ENCODE data around the gene CCDC142. TPM values are rescaled to one million over a fixed set of nuclear protein-coding genes. Genes with fewer than 3 reads are reported as not detected.
"Not testable (repeated sequence)": the region's sequence is repeated elsewhere in the genome, so short reads cannot be mapped to it uniquely, and the experiment has no call there.

The CCDC142 gene
- total RNA-seq, 1 donor from 2014 or later: 9.5 TPM

DNA sequence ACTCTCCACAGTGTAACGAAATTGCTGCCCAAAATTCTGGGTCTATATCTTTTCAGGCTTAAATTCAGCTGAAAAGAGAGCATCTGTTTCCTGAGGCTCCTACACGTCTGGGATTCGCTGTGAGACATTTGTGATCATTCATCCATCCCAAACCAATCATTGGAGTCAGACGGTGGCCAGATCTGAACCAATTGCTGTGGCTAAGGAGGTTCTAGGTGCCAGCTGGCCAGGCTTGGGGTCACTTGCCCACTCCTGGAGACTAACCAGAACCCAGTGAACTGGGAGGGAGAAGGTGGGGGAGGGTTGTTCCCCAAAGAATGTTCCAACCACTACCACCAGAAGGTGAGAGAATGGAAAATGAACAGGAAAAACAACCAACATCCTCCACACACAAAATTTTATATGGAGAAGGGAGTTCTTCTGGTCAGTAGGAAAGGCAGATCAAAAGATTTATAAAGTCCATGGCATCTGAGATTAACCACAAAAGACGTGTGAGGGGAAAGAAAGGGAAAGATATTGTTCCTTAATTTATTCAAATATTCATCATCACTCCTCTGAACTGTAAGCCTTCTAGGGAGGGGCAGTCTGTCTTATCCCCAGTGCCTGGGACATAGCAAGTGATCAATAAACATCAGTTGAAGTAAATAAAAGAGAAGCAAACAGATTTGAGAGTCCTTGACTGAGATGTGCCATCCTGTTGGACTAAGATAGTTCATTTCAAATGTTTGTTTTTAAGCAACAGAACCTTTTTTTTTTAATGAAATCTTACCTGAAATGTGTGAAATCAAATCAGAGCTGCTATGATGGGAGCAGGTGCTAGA, 38.1 kb downstream of the CCDC142 start:
- TF ChIP-seq, protein P1, sequence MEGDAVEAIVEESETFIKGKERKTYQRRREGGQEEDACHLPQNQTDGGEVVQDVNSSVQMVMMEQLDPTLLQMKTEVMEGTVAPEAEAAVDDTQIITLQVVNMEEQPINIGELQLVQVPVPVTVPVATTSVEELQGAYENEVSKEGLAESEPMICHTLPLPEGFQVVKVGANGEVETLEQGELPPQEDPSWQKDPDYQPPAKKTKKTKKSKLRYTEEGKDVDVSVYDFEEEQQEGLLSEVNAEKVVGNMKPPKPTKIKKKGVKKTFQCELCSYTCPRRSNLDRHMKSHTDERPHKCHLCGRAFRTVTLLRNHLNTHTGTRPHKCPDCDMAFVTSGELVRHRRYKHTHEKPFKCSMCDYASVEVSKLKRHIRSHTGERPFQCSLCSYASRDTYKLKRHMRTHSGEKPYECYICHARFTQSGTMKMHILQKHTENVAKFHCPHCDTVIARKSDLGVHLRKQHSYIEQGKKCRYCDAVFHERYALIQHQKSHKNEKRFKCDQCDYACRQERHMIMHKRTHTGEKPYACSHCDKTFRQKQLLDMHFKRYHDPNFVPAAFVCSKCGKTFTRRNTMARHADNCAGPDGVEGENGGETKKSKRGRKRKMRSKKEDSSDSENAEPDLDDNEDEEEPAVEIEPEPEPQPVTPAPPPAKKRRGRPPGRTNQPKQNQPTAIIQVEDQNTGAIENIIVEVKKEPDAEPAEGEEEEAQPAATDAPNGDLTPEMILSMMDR (IDR thresholded peaks at IDR 0.05; ENCODE audit: insufficient read depth, low read length, poor library complexity, severe bottlenecking): no peak
- H3K36me3 ChIP-seq (ENCODE audit: control insufficient read depth, insufficient read depth, low read length): no peaks in the 10 kb centered on the region
- no peak for DNase-seq (ENCODE audit: low read depth)
- no peak overlapping the region for H3K4me3 ChIP-seq (ENCODE audit: low read depth, low read length)
- no peaks in the 10 kb centered on the region for H3K27me3 ChIP-seq (ENCODE audit: control insufficient read depth, insufficient read depth, low read length)

DNA sequence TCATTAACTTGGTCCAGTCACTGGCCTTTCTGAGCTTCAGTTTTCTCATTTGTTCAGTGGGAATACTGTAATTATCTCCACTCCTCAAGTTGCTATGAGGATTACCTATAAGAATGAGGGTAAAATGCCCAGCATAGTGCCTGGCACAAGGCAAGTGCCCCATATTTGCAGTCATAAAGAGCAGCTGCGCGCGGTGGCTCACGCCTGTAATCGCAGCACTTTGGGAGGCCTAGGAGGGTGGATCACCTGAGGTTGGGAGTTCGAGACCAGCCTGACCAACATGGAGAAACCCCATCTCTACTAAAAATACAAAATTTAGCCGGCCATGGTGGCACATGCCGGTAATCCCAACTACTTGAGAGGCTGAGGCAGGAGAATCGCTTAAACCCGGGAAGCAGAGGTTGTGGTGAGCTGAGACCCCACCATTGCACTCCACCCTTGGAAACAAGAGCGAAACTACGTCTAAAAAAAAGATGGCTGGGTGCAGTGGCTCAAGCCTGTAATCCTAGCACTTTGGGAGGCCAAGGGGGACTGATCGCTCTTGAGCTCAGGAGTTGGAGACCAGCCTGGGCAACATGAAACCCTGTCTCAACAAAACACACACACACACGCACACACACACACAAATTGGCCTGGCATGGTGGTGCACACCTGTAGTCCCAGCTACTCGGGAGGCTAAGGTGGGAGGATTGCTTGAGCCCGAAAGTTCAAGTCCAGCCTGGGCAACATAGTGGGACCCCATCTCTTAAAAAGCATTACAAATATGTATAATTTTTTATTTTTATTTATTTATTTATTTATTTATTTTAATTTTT, 40.1 kb downstream of the CCDC142 start:
- not testable (repeated sequence) for H3K27me3 ChIP-seq (ENCODE audit: control insufficient read depth, insufficient read depth, low read length); DNase-seq (ENCODE audit: low read depth); H3K36me3 ChIP-seq (ENCODE audit: control insufficient read depth, insufficient read depth, low read length)
- peak overlapping the region; percentile 72 for H3K4me3 ChIP-seq (ENCODE audit: low read depth, low read length)

DNA sequence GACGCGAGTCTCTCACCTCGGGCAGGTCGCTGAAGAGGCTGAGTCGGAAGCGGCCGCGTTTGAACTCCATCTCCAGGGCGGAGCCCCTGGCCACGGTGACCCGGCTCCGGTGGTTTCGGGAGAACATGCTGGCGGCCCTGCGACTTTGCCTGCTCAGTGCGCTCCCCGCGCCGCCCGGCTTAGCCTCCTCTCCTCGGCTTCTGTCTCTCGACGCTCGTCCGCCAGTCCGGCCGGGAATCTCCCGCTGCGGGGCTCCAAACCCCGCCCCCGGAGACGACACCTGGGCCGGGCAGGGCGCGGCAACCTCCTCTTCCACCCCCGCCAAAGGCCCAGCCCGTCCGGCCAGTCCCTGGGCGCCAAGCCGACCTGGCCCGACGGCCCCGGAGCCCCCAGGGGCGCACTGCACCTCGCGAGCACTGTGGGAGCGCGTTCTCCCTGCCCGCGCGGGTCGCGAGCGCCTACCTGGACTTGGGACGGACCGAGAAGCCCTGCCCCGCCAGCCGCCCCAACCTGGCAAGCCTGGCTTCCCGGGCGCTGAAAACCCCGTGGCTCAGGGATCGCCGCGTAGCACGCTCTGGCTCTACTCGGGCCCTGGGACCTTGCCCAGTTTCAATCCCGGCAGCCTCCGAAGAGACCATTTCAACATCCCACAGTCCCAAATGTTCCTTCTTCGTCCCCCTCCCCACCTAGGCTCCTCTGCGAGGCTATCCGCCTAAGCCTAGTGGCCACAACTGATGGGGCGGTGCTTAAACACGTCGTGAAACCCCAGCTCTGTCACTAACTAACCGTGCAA, 40.9 kb downstream of the CCDC142 start, which contains the start of gene RTKN:
RTKN (minus strand) TSS at position 248 of the 793 bp plus-strand sequence; CDS start at position 127, 121 bp downstream.
- Histone ChIP-seq H3K4me3 (ENCODE audit: low read depth, low read length) (peak within 1 kb of the TSS; percentile 72), H3K27me3 (ENCODE audit: control insufficient read depth, insufficient read depth, low read length) (no peaks in the 10 kb centered on the region), H3K36me3 (ENCODE audit: control insufficient read depth, insufficient read depth, low read length) (no peaks in the 10 kb centered on the region)
- TF ChIP-seq, protein P1 (IDR thresholded peaks at IDR 0.05; ENCODE audit: insufficient read depth, low read length, poor library complexity, severe bottlenecking): no peak
- no peak for DNase-seq (ENCODE audit: low read depth)

DNA sequence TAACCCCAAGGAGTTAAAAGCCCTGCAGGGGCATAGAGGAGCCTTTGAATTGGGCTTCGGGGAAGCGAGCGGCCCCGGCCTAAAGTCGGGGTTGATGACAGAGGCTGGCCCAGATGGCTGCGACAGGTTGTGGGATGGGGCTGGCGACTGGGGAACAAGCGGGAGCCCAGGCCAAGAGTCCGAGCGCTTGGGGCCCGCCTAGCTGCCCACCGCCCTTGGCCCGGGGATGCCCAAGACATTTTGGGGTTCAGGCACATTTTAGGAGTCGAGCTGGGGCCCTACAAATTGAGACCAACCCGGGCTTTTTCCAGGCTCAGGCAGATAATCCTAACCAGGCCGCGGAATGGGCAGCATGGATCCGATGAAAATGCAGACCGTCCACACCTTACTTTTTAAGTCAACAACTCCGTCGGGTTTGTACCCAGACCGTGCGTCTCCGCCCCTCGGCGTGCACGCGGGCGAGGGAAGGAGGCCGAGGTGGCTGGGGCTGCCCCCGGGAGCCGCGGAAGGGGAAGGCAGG, 41.6 kb downstream of the CCDC142 start:
- TF ChIP-seq, protein P1 (IDR thresholded peaks at IDR 0.05; ENCODE audit: insufficient read depth, low read length, poor library complexity, severe bottlenecking): no peak
- H3K36me3 ChIP-seq (ENCODE audit: control insufficient read depth, insufficient read depth, low read length): no peaks in the 10 kb centered on the region
- H3K4me3 ChIP-seq (ENCODE audit: low read depth, low read length): peak overlapping the region; percentile 72
- no peaks in the 10 kb centered on the region for H3K27me3 ChIP-seq (ENCODE audit: control insufficient read depth, insufficient read depth, low read length)
- DNase-seq (ENCODE audit: low read depth): no peak

DNA sequence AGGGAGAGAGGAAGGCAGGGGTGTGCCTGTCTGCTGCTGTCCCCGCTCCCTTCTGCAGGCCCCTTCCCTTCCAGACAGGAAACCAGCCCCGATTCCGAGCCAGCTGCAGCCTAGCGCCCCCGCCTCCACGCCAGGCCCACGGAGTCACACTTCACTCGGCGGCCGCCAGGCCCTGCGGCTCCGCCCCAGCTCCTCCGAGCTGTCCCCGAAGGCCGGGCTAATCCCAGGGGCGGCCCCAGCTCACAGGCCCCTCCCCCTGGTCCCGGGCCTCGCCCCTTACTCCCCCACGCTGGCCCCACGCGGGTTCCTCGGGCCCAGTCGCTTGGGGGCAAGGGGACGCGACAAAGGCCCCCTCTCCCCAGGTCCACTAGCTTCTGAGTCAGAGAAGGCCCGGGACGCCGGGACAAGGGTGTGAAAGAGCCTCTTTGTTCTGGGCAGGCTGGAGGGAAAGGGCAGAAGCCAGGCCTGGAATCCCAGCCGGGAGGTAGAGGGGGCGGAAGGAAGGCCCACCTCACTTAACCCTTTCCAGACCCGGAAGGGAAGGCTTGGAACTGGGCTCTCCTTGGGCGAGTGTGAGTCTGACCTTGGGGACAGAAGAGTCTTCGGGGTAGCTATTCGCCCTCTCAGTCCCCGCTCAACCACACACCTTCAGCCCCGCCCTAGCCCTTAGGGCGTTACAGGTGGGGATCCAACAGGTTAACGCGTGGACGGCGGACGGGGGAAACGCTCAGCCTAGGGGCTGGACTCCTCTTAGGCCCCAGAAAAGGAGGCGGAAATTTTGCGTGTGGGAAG, 42.2 kb downstream of the CCDC142 start:
- H3K27me3 ChIP-seq (ENCODE audit: control insufficient read depth, insufficient read depth, low read length): no peaks in the 10 kb centered on the region
- peak overlapping the region; percentile 72 for H3K4me3 ChIP-seq (ENCODE audit: low read depth, low read length)
- TF ChIP-seq, protein P1 (IDR thresholded peaks at IDR 0.05; ENCODE audit: insufficient read depth, low read length, poor library complexity, severe bottlenecking): peak; percentile 16
- H3K36me3 ChIP-seq (ENCODE audit: control insufficient read depth, insufficient read depth, low read length): no peaks in the 10 kb centered on the region
- DNase-seq (ENCODE audit: low read depth): no peak

Data from kidney epithelial cell (primary cell).